ENCODE results near the gene SPEG.

The SPEG gene

GRCh38 chr2:219483451-219484342 is 49.1 kb downstream of the SPEG start:
- DNase-seq = no peak

- peak; percentile 16 for DNase-seq
Measured at GRCh38 chr2:219484343-219485200, 49.9 kb downstream of the SPEG start.

- no peak for DNase-seq
Measured at GRCh38 chr2:219485201-219485580, 50.5 kb downstream of the SPEG start.

GRCh38 chr2:219486380-219486959 is 51.8 kb downstream of the SPEG start:
- DNase-seq = no peak

- no peak for DNase-seq
Measured at GRCh38 chr2:219488149-219488843, 53.7 kb downstream of the SPEG start.

- no peak for DNase-seq
Measured at GRCh38 chr2:219488844-219489194, 54.2 kb downstream of the SPEG start.

- no peak for DNase-seq
Measured at GRCh38 chr2:219489315-219489714, 54.7 kb downstream of the SPEG start.

- DNase-seq = no peak
Measured at GRCh38 chr2:219490186-219490585, 55.5 kb downstream of the SPEG start.

- no peak for DNase-seq
Measured at GRCh38 chr2:219490600-219491130, 56.0 kb downstream of the SPEG start.

GRCh38 chr2:219491278-219491963 is 56.8 kb downstream of the SPEG start:
- DNase-seq = no peak

GRCh38 chr2:219492575-219492974 is 57.9 kb downstream of the SPEG start:
- DNase-seq = no peak

- DNase-seq = no peak
Measured at GRCh38 chr2:219493086-219493485, 58.4 kb downstream of the SPEG start.

GRCh38 chr2:219494952-219495530 is 60.4 kb downstream of the SPEG start:
- DNase-seq = no peak

GRCh38 chr2:219495531-219496122 is 61.0 kb downstream of the SPEG start:
- no peak for DNase-seq

- DNase-seq = no peak
Measured at GRCh38 chr2:219496247-219496824, 61.7 kb downstream of the SPEG start.

- DNase-seq = no peak
Measured at GRCh38 chr2:219496825-219497494, 62.3 kb downstream of the SPEG start.

GRCh38 chr2:219497495-219498279 is 63.0 kb downstream of the SPEG start:
- DNase-seq = no peak

GRCh38 chr2:219498280-219499057 is 63.8 kb downstream of the SPEG start, which contains the start of gene GMPPA:
Gene GMPPA, plus strand, starts transcription at chr2:219498891. Its CDS starts 1,085 bp downstream, at chr2:219499976.
- peak; percentile 93 for DNase-seq

GRCh38 chr2:219499058-219499307 is 64.3 kb downstream of the SPEG start:
- no peak for DNase-seq
